OCI-LY1 (cell line): ENCODE results near the gene TMEM179.

ENCODE experiments used
- CTCF ChIP-seq: fragments of 200-600 bp; sonication (generic), shearing (Covaris generic); IDR thresholded peaks from 2 replicates; pipeline ENCODE4 v1.5.1; 2017; ENCODE audit warnings: mild to moderate bottlenecking, antibody characterized with exemption, low read length, moderate library complexity, mixed read lengths
- EZH2 ChIP-seq: fragments of 200-600 bp; sonication (generic), shearing (Covaris generic); IDR thresholded peaks from 2 replicates; pipeline ENCODE4 v1.8.0; 2017; ENCODE audit warnings: borderline replicate concordance, mixed run types, mild to moderate bottlenecking, antibody characterized with exemption, low read length, moderate library complexity, mixed read lengths

- TF ChIP-seq CTCF (no peak), EZH2 (no peak)
Observed at GRCh38 chr14:104557086-104557485, 47.5 kb downstream of the TMEM179 start.
